HCT116 (cell line): Measurements from ENCODE around the gene SZT2. TPM values are rescaled to one million over a fixed set of nuclear protein-coding genes. Genes with fewer than 3 reads are reported as not detected.

ENCODE experiments used
- ATAC-seq: fragments of 200-7000 bp; cut with Tn5 transposase; 2 replicates; pipeline ENCODE4 v1.9.1; 2020; ENCODE audit warnings: mild to moderate bottlenecking, moderate library complexity
- BruUV-seq: library from RNA; stranded (reverse); fragments of 400-500 nt; replicated peaks from 2 replicates; lab custom pipeline; 2021; lab: Mats Ljungman, UMichigan
- CTCF ChIA-PET: fragments of 300-600 bp; sonication (Branson Sonifier 250); formaldehyde crosslinking; loops from one replicate; lab custom pipeline; 2021; ENCODE audit warnings: antibody characterized with exemption; lab: Charles Lee
- POLR2A ChIA-PET: fragments of 300-600, 350-600 bp; sonication (Branson Sonifier 250); formaldehyde crosslinking; loops from one replicate; lab custom pipeline; 2021; ENCODE audit warnings: antibody characterized with exemption; lab: Charles Lee
- RAD21 ChIA-PET, 2 experiments: fragments of 300-600 bp; sonication (Branson Sonifier 250); formaldehyde crosslinking; loops; one replicate each; lab custom pipeline; 2023; ENCODE audit warnings: low total read pairs in 2 of 2; ENCODE audit not compliant: uncharacterized antibody in 2 of 2, unreplicated experiment in 2 of 2, low non-redundant PET in 1 of 2; lab: Charles Lee
- DNase-seq: peaks from one replicate; pipeline ENCODE4 v3.0.0-alpha.2; 2010; ENCODE audit warnings: low read depth, low spot score
- H2AFZ ChIP-seq: fragments of 200-600 bp; shearing (Covaris generic), sonication (generic); 2 replicates; pipeline ENCODE4 v1.6.1; 2017; ENCODE audit warnings: low read depth, mixed run types, mixed read lengths, antibody characterized with exemption, low read length; ENCODE audit not compliant: poor library complexity, severe bottlenecking
- H3K27ac ChIP-seq: 2 replicates; pipeline ENCODE4 v1.5.1; 2012; ENCODE audit warnings: low read depth, low read length
- H3K27me3 ChIP-seq: fragments of 200-600 bp; sonication (generic); 2 replicates; pipeline ENCODE4 v1.6.1; 2016; ENCODE audit warnings: mixed run types, low read length, mixed read lengths; ENCODE audit not compliant: insufficient read depth
- H3K36me3 ChIP-seq, 2 experiments: fragments of 200-500 bp in 1 of 2; fragments of 200-600 bp in 1 of 2; sonication (Bioruptor generic) in 1 of 2; sonication (generic) in 1 of 2; 2 replicates each; pipeline versions ENCODE4 v1.5.1 to v1.6.1; 2014 to 2016; ENCODE audit warnings: low read length in 2 of 2, inconsistent platforms in 1 of 2, mixed read lengths in 1 of 2, mixed run types in 1 of 2; ENCODE audit not compliant: insufficient read depth in 2 of 2, control insufficient read depth in 1 of 2
- H3K4me1 ChIP-seq, 2 experiments: fragments of 200-600 bp in 1 of 2; sonication (generic) in 1 of 2; 2 replicates each; pipeline versions ENCODE4 v1.5.1 to v1.6.1; 2012 to 2017; ENCODE audit warnings: low read length in 2 of 2, inconsistent platforms in 1 of 2, mild to moderate bottlenecking in 1 of 2, mixed read lengths in 1 of 2, mixed run types in 1 of 2, moderate library complexity in 1 of 2; ENCODE audit not compliant: insufficient read depth in 2 of 2, control insufficient read depth in 1 of 2
- H3K4me2 ChIP-seq: fragments of 200-600 bp; sonication (generic); 2 replicates; pipeline ENCODE4 v1.6.1; 2017; ENCODE audit warnings: mixed run types, low read length, mixed read lengths
- H3K4me3 ChIP-seq, 2 experiments: fragments of 200-600 bp in 1 of 2; sonication (generic) in 1 of 2; replicated peaks in 1 of 2; 2 replicates each; pipeline ENCODE4 v1.5.1; 2011 to 2016; ENCODE audit warnings: low read length in 2 of 2, control low read depth in 1 of 2, low read depth in 1 of 2, mild to moderate bottlenecking in 1 of 2, mixed read lengths in 1 of 2, mixed run types in 1 of 2
- H3K79me2 ChIP-seq: fragments of 200-600 bp; sonication (generic); 2 replicates; pipeline ENCODE4 v1.6.1; 2017; ENCODE audit warnings: mild to moderate bottlenecking, mixed run types, low read length, moderate library complexity, mixed read lengths; ENCODE audit not compliant: insufficient read depth
- H3K9ac ChIP-seq: fragments of 200-600 bp; sonication (generic); 2 replicates; pipeline ENCODE4 v1.6.1; 2016; ENCODE audit warnings: low read length, mixed read lengths
- H3K9me2 ChIP-seq: fragments of 200-600 bp; sonication (generic), shearing (Covaris generic); 2 replicates; pipeline ENCODE4 v1.6.1; 2017; ENCODE audit warnings: mixed run types, mild to moderate bottlenecking, moderate library complexity; ENCODE audit not compliant: insufficient read depth
- H3K9me3 ChIP-seq, 2 experiments: fragments of 200-500 bp in 1 of 2; fragments of 200-600 bp in 1 of 2; sonication (Bioruptor generic) in 1 of 2; sonication (generic) in 1 of 2; 2 replicates each; pipeline ENCODE4 v1.6.1; 2014 to 2017; ENCODE audit warnings: low read length in 2 of 2, mixed read lengths in 2 of 2, inconsistent platforms in 1 of 2, low read depth in 1 of 2, mild to moderate bottlenecking in 1 of 2, mixed run types in 1 of 2, moderate library complexity in 1 of 2; ENCODE audit not compliant: control insufficient read depth in 1 of 2, insufficient read depth in 1 of 2
- H4K20me1 ChIP-seq: fragments of 200-600 bp; sonication (generic), shearing (Covaris generic); 2 replicates; pipeline ENCODE4 v1.6.1; 2017; ENCODE audit warnings: mixed run types, mild to moderate bottlenecking, moderate library complexity; ENCODE audit not compliant: insufficient read depth
- CEBPB ChIP-seq: IDR thresholded peaks from 2 replicates; pipeline ENCODE4 v1.6.1; 2012; ENCODE audit warnings: low read depth
- EZH2phosphoT487 ChIP-seq: fragments of 200-600 bp; IDR thresholded peaks from 2 replicates; pipeline ENCODE4 v1.6.1; 2018; ENCODE audit warnings: antibody characterized with exemption, borderline replicate concordance
- JUND ChIP-seq: IDR thresholded peaks from 2 replicates; pipeline ENCODE4 v1.6.1; 2012
- POLR2A ChIP-seq: IDR thresholded peaks from 2 replicates; pipeline ENCODE4 v1.7.0; 2011; ENCODE audit warnings: borderline replicate concordance; ENCODE audit not compliant: insufficient read depth, insufficient read length; ENCODE audit errors: extremely low read depth
- SRF ChIP-seq: IDR thresholded peaks from 2 replicates; pipeline ENCODE4 v1.6.1; 2012; ENCODE audit warnings: low read depth
- TCF7L2 ChIP-seq: IDR thresholded peaks from 2 replicates; pipeline ENCODE4 v1.7.0; 2011; ENCODE audit warnings: borderline replicate concordance, inconsistent platforms; ENCODE audit not compliant: insufficient read depth, insufficient read length; ENCODE audit errors: extremely low read depth
- ZNF274 ChIP-seq: fragments of 200-500 bp; sonication (Bioruptor generic); IDR thresholded peaks from 2 replicates; pipeline ENCODE4 v1.6.1; 2014; ENCODE audit warnings: mild to moderate bottlenecking, low read depth, low read length, inconsistent platforms
- intact Hi-C: fragments of 100-400 bp; cut with micrococcal nuclease; formaldehyde crosslinking; loops from 2 replicates; pipeline ENCODE4 v1.10.0; 2022
- total RNA-seq: library from RNA; stranded (reverse); gene quantifications from one replicate; pipeline ENCODE4 v1.2.1, GENCODE V29; 2021; ENCODE audit not compliant: unreplicated experiment
- TF ChIP-seq, protein P1 (sequence below): IDR thresholded peaks from 2 replicates; pipeline ENCODE4 v1.6.1; 2012; ENCODE audit warnings: low read depth

The SZT2 gene
- total RNA-seq, 1 experiment from 2014 or later, result 43.0 TPM

DNA sequence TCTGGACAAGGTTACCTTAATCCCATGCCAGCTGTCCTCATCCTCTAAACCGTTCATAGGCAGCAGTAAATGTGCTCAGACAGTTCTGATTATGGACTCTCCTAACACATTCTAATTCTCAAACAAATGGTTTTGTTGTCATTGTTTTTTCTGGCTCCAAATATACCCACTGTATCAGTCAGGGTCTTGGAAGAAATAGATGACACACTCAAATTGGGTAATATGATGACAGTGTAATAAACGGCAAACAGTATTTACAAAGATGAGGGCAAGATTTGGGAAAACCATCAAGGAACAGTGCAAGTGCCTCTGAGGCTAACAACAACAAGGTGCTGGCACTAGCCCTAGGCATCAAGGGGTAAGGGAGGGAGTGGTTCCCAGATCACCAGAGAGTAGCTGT is 35.2 kb upstream of the SZT2 start:
- H3K4me1 ChIP-seq, result peaks cover 10 to 20% of the 10 kb centered on the region in 2 experiments
- DNase-seq (no peak), ATAC-seq (no peak)
- POLR2A ChIA-PET, result no interaction called here
- no peak overlapping the region for H3K9ac ChIP-seq
- intact Hi-C loops, result no loop called here
- H3K27ac ChIP-seq, result no peak overlapping the region
- BruUV-seq, result no TSS peak
- no peaks in the 10 kb centered on the region for H3K27me3 ChIP-seq
- CTCF ChIA-PET, result no interaction called here
- RAD21 ChIA-PET, result no interaction called here
- no peak overlapping the region for H2AFZ ChIP-seq
- H3K36me3 ChIP-seq, result peaks cover 0 to 2% of the 10 kb centered on the region in 2 experiments; a peak in 1 of 4 replicates
- TF ChIP-seq EZH2phosphoT487, result no peak
- no peak for TF ChIP-seq SRF
- no peak for TF ChIP-seq JUND
- TF ChIP-seq, protein P1, sequence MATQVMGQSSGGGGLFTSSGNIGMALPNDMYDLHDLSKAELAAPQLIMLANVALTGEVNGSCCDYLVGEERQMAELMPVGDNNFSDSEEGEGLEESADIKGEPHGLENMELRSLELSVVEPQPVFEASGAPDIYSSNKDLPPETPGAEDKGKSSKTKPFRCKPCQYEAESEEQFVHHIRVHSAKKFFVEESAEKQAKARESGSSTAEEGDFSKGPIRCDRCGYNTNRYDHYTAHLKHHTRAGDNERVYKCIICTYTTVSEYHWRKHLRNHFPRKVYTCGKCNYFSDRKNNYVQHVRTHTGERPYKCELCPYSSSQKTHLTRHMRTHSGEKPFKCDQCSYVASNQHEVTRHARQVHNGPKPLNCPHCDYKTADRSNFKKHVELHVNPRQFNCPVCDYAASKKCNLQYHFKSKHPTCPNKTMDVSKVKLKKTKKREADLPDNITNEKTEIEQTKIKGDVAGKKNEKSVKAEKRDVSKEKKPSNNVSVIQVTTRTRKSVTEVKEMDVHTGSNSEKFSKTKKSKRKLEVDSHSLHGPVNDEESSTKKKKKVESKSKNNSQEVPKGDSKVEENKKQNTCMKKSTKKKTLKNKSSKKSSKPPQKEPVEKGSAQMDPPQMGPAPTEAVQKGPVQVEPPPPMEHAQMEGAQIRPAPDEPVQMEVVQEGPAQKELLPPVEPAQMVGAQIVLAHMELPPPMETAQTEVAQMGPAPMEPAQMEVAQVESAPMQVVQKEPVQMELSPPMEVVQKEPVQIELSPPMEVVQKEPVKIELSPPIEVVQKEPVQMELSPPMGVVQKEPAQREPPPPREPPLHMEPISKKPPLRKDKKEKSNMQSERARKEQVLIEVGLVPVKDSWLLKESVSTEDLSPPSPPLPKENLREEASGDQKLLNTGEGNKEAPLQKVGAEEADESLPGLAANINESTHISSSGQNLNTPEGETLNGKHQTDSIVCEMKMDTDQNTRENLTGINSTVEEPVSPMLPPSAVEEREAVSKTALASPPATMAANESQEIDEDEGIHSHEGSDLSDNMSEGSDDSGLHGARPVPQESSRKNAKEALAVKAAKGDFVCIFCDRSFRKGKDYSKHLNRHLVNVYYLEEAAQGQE, result no peak
- no peaks in the 10 kb centered on the region for H3K9me2 ChIP-seq
- peaks cover 7% of the 10 kb centered on the region for H3K79me2 ChIP-seq
- no peak overlapping the region for H3K4me2 ChIP-seq
- no peaks in the 10 kb centered on the region for H3K9me3 ChIP-seq
- no peak overlapping the region for H3K4me3 ChIP-seq
- H4K20me1 ChIP-seq, result no peaks in the 10 kb centered on the region

DNA sequence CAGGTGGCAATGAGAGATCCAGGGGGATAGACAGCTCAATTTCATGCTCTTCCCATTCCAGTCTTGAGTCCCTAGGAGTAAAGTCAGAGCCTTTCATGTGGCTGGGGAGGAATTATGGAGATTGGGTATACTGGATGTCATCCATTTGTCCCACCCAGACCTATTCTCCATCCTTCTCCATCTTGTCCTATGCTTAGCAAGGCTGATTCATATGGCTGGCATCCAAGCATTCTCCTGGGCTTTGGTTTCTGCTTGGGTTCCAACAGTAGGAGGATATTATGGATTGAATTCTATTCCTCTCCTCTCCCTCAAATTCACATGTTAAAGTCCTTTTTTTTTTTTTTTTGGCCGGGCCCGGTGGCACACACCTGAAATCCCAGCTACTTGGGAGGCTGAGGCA is 34.8 kb upstream of the SZT2 start:
- Histone ChIP-seq H3K79me2 (peaks cover 12% of the 10 kb centered on the region), H3K4me2 (no peak overlapping the region), H3K36me3 (peaks cover 0 to 6% of the 10 kb centered on the region in 2 experiments; a peak in 1 of 4 replicates), H3K9ac (no peak overlapping the region), H3K27me3 (no peaks in the 10 kb centered on the region), H4K20me1 (no peaks in the 10 kb centered on the region), H3K9me3 (no peaks in the 10 kb centered on the region), H3K4me1 (peaks cover 9 to 20% of the 10 kb centered on the region in 2 experiments), H2AFZ (no peak overlapping the region), H3K27ac (no peak overlapping the region), H3K9me2 (no peaks in the 10 kb centered on the region), H3K4me3 (no peak overlapping the region)
- intact Hi-C loops, result no loop called here
- ATAC-seq (no peak), DNase-seq (no peak)
- TF ChIP-seq POLR2A, result no peak
- TF ChIP-seq ZNF274, result no peak
- no peak for TF ChIP-seq CEBPB
- TF ChIP-seq TCF7L2, result no peak
- BruUV-seq, result no TSS peak
- CTCF ChIA-PET, result no interaction called here
- POLR2A ChIA-PET, result no interaction called here
- RAD21 ChIA-PET, result no interaction called here
